Osteoblast (primary cell): Measurements from ENCODE around the gene DNAJC18. TPM values are rescaled to one million over a fixed set of nuclear protein-coding genes. Genes with fewer than 3 reads are reported as not detected.

ENCODE experiments used
- DNase-seq: peaks from one replicate; pipeline ENCODE4 v3.0.0; 2011; ENCODE audit warnings: low spot score, mixed read lengths; ENCODE audit not compliant: insufficient read length; ENCODE audit errors: missing footprints
- H2AFZ ChIP-seq: 2 replicates; pipeline ENCODE4 v1.6.0; 2011; ENCODE audit warnings: mild to moderate bottlenecking, low read length
- H3K27ac ChIP-seq: 2 replicates; pipeline ENCODE4 v1.5.1; 2011; ENCODE audit warnings: mild to moderate bottlenecking, low read depth, low read length, moderate library complexity
- H3K27me3 ChIP-seq: 2 replicates; pipeline ENCODE4 v1.6.0; 2012; ENCODE audit warnings: mild to moderate bottlenecking, control low read depth, inconsistent platforms, low read length, moderate library complexity; ENCODE audit not compliant: insufficient read depth
- H3K36me3 ChIP-seq: 2 replicates; pipeline ENCODE4 v1.5.1; 2011; ENCODE audit warnings: mild to moderate bottlenecking, low read length, control low read depth, moderate library complexity; ENCODE audit not compliant: insufficient read depth
- H3K4me1 ChIP-seq: 2 replicates; pipeline ENCODE4 v1.5.1; 2011; ENCODE audit warnings: mild to moderate bottlenecking, low read length, control low read depth, moderate library complexity; ENCODE audit not compliant: insufficient read depth
- H3K4me2 ChIP-seq: 2 replicates; pipeline ENCODE4 v1.6.0; 2011; ENCODE audit warnings: mild to moderate bottlenecking, low read length; ENCODE audit not compliant: insufficient read depth
- H3K4me3 ChIP-seq: fragments of 200-600 bp; sonication (generic); 3 replicates; pipeline ENCODE4 v1.5.1; 2012; ENCODE audit warnings: mild to moderate bottlenecking, low read length, inconsistent platforms; ENCODE audit not compliant: insufficient read depth
- H3K79me2 ChIP-seq: 2 replicates; pipeline ENCODE4 v1.6.0; 2012; ENCODE audit warnings: mild to moderate bottlenecking, low read length, control low read depth, inconsistent platforms; ENCODE audit not compliant: insufficient read depth
- H3K9me3 ChIP-seq: 2 replicates; pipeline ENCODE4 v1.5.1; 2011; ENCODE audit warnings: low read depth, low read length, control low read depth
- H4K20me1 ChIP-seq: 2 replicates; pipeline ENCODE4 v1.6.0; 2012; ENCODE audit warnings: mild to moderate bottlenecking, low read length, control low read depth; ENCODE audit not compliant: insufficient read depth
- small RNA-seq: library from RNA; depleted of rRNA; stranded (forward); fragments of <200 nt; gene quantifications from one replicate; pipeline ENCODE3, GENCODE V24; 2012
- total RNA-seq: library from RNA; depleted of rRNA; stranded (reverse); fragments of >200 nt; gene quantifications from 2 replicates; pipeline ENCODE4 v1.2.3, GENCODE V29; 2012
- TF ChIP-seq, protein P1 (sequence below): IDR thresholded peaks from 2 replicates; pipeline ENCODE4 v1.5.1; 2011; ENCODE audit warnings: mild to moderate bottlenecking, low read depth, low read length, moderate library complexity; ENCODE audit errors: extremely low read depth

The DNAJC18 gene
- total RNA-seq, 1 donor, result 16.3 TPM

DNA sequence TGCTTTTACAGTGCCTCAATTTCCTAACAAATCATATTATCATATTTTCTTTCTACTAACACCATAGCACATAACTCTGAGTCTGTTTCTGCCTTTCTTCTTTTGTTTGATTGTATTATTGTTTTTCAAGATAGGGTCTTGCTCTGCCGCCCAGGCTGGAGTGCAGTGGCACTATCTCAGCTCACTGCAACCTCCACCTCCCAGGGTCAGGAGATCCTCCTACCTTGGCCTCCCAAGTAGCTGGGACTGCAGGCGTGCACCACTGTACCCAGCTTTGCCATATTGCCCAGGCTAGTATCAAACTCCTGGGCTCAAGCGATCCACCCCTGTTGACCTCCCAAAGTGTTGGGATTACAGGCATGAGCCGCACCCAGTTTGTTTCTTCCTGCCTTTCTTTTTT is 78.9 kb downstream of the DNAJC18 start:
- TF ChIP-seq, protein P1, sequence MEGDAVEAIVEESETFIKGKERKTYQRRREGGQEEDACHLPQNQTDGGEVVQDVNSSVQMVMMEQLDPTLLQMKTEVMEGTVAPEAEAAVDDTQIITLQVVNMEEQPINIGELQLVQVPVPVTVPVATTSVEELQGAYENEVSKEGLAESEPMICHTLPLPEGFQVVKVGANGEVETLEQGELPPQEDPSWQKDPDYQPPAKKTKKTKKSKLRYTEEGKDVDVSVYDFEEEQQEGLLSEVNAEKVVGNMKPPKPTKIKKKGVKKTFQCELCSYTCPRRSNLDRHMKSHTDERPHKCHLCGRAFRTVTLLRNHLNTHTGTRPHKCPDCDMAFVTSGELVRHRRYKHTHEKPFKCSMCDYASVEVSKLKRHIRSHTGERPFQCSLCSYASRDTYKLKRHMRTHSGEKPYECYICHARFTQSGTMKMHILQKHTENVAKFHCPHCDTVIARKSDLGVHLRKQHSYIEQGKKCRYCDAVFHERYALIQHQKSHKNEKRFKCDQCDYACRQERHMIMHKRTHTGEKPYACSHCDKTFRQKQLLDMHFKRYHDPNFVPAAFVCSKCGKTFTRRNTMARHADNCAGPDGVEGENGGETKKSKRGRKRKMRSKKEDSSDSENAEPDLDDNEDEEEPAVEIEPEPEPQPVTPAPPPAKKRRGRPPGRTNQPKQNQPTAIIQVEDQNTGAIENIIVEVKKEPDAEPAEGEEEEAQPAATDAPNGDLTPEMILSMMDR, result no peak
- no peak overlapping the region for H2AFZ ChIP-seq
- no peak overlapping the region for H3K4me3 ChIP-seq
- peaks cover 42% of the 10 kb centered on the region for H4K20me1 ChIP-seq
- H3K4me1 ChIP-seq, result peaks cover 10% of the 10 kb centered on the region
- peaks cover 81% of the 10 kb centered on the region for H3K79me2 ChIP-seq
- H3K27ac ChIP-seq, result no peak overlapping the region
- H3K36me3 ChIP-seq, result peaks cover 15% of the 10 kb centered on the region
- no peaks in the 10 kb centered on the region for H3K27me3 ChIP-seq
- no peak for DNase-seq
- H3K9me3 ChIP-seq, result no peaks in the 10 kb centered on the region
- no peak overlapping the region for H3K4me2 ChIP-seq

Small RNA genes lying within 50 kb of the gene (small RNA-seq; reads per million reads assigned to genes)
- not detected for gene RNU5B-4P

Other genes starting within 250 kb of the DNAJC18 start
- 60.7 and 65.1 TPM in 2 replicates for gene SIL1, start 241.2 kb downstream of the DNAJC18 start, total RNA-seq
- gene MATR3, start 145.8 kb downstream of the DNAJC18 start, total RNA-seq, result 263 and 284 TPM in 2 replicates
- 42.4 and 47.8 TPM in 2 replicates for gene PAIP2, start 97.7 kb downstream of the DNAJC18 start, total RNA-seq
- not detected in 2 replicates for gene SLC23A1, start 56.2 kb downstream of the DNAJC18 start, total RNA-seq
- 0.29 TPM in 1 of 2 replicates, not detected in the other for gene MZB1, start 49.6 kb downstream of the DNAJC18 start, total RNA-seq
- 1.1 and 1.2 TPM in 2 replicates for gene PROB1, start 44.4 kb downstream of the DNAJC18 start, total RNA-seq
- 2.9 and 3.6 TPM in 2 replicates for gene SPATA24, start 35.4 kb downstream of the DNAJC18 start, total RNA-seq
- gene ECSCR, start 23.2 kb upstream of the DNAJC18 start, total RNA-seq, result 0.36 TPM in 1 of 2 replicates, not detected in the other
- gene SMIM33, start 31.5 kb upstream of the DNAJC18 start, total RNA-seq, result not detected in 2 replicates
- 46.3 and 48.3 TPM in 2 replicates for gene STING1, start 43.2 kb upstream of the DNAJC18 start, total RNA-seq
- gene UBE2D2, start 121.8 kb upstream of the DNAJC18 start, total RNA-seq, result 52.8 and 58.6 TPM in 2 replicates
- gene CXXC5, start 208.8 kb upstream of the DNAJC18 start, total RNA-seq, result 186 and 210 TPM in 2 replicates